ENCODE measurements around the gene ZFP91. TPM values are rescaled to one million over a fixed set of nuclear protein-coding genes. Genes with fewer than 3 reads are reported as not detected.

Gene ZFP91
- total RNA-seq, 1 experiment from 2014 or later = 58.6 TPM

GRCh38 chr11:58615559-58615958, 36.7 kb downstream of the ZFP91 start:
- H3K27me3 ChIP-seq (ENCODE audit: insufficient read depth, low read length) = no peaks in the 10 kb centered on the region
- POLR2A ChIA-PET = no interaction called here
- H3K4me1 ChIP-seq (ENCODE audit: control insufficient read depth in 1 of 2, insufficient read depth in 2 of 2, low read length in 2 of 2) = no peaks in the 10 kb centered on the region
- H3K9me2 ChIP-seq (ENCODE audit: insufficient read depth) = no peaks in the 10 kb centered on the region
- BruUV-seq (replicated peaks) = no TSS peak
- no peak overlapping the region for H3K4me3 ChIP-seq (replicated peaks in 1 of 2; ENCODE audit: low read depth in 1 of 2, low read length in 2 of 2)
- no peaks in the 10 kb centered on the region for H3K9me3 ChIP-seq (ENCODE audit: control insufficient read depth in 1 of 2, insufficient read depth in 1 of 2, low read depth in 1 of 2, low read length in 2 of 2)
- peaks cover 20% of the 10 kb centered on the region for H3K79me2 ChIP-seq (ENCODE audit: insufficient read depth, low read length)
- H3K36me3 ChIP-seq (ENCODE audit: control insufficient read depth in 1 of 2, insufficient read depth in 2 of 2, low read length in 2 of 2) = peaks cover 64 to 76% of the 10 kb centered on the region in 2 experiments
- intact Hi-C loops (cut with micrococcal nuclease) = loop anchor here (5.0 kb wide), 1 partner anchor 33 kb away; no protein-coding TSS in a partner anchor
- RAD21 ChIA-PET (ENCODE audit: low non-redundant PET in 1 of 2, low total read pairs in 2 of 2, uncharacterized antibody in 2 of 2, unreplicated experiment in 2 of 2) = no interaction called here
- peaks cover 3% of the 10 kb centered on the region; the same call in 1 of the 2 replicates for H4K20me1 ChIP-seq (ENCODE audit: insufficient read depth)
- TF ChIP-seq TCF7L2 (IDR thresholded peaks at IDR 0.05; ENCODE audit: borderline replicate concordance, extremely low read depth, insufficient read depth, insufficient read length) (no peak), ZFX (IDR thresholded peaks at IDR 0.05) (no peak), ZBTB33 (IDR thresholded peaks at IDR 0.05; ENCODE audit: extremely low read depth, insufficient replicate concordance, low read length) (no peak), RAD21 (IDR thresholded peaks at IDR 0.05; ENCODE audit: low read depth) (no peak), SRF (IDR thresholded peaks at IDR 0.05; ENCODE audit: low read depth) (no peak), CTCF (IDR thresholded peaks at IDR 0.05 in 2 of 3, conservative IDR thresholded peaks at IDR 0.05 in 1 of 3; ENCODE audit: borderline replicate concordance in 1 of 3, insufficient read depth in 1 of 3, low read depth in 2 of 3, low read length in 2 of 3) (no peak), JUND (IDR thresholded peaks at IDR 0.05) (no peak)
- TF ChIP-seq, protein P1, sequence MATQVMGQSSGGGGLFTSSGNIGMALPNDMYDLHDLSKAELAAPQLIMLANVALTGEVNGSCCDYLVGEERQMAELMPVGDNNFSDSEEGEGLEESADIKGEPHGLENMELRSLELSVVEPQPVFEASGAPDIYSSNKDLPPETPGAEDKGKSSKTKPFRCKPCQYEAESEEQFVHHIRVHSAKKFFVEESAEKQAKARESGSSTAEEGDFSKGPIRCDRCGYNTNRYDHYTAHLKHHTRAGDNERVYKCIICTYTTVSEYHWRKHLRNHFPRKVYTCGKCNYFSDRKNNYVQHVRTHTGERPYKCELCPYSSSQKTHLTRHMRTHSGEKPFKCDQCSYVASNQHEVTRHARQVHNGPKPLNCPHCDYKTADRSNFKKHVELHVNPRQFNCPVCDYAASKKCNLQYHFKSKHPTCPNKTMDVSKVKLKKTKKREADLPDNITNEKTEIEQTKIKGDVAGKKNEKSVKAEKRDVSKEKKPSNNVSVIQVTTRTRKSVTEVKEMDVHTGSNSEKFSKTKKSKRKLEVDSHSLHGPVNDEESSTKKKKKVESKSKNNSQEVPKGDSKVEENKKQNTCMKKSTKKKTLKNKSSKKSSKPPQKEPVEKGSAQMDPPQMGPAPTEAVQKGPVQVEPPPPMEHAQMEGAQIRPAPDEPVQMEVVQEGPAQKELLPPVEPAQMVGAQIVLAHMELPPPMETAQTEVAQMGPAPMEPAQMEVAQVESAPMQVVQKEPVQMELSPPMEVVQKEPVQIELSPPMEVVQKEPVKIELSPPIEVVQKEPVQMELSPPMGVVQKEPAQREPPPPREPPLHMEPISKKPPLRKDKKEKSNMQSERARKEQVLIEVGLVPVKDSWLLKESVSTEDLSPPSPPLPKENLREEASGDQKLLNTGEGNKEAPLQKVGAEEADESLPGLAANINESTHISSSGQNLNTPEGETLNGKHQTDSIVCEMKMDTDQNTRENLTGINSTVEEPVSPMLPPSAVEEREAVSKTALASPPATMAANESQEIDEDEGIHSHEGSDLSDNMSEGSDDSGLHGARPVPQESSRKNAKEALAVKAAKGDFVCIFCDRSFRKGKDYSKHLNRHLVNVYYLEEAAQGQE (IDR thresholded peaks at IDR 0.05; ENCODE audit: low read depth) = no peak
- DNase-seq (ENCODE audit: low read depth, low spot score) (no peak), ATAC-seq (no peak)
- no peak overlapping the region for H3K27ac ChIP-seq (ENCODE audit: low read depth, low read length)
- no peak overlapping the region for H3K9ac ChIP-seq (ENCODE audit: low read length)
- H3K4me2 ChIP-seq (ENCODE audit: low read length) = no peak overlapping the region
- H2AFZ ChIP-seq (ENCODE audit: low read depth, low read length, poor library complexity, severe bottlenecking) = no peak overlapping the region
- CTCF ChIA-PET = no interaction called here
